HG03469 (cell line): ENCODE measurements around the gene CIITA.
"Not testable (repeated sequence)": the region's sequence is repeated elsewhere in the genome, so short reads cannot be mapped to it uniquely, and the experiment has no call there.

Source experiments
- ATAC-seq: cut with Tn5 transposase; IDR thresholded peaks from one replicate; pipeline ENCODE4 v1.9.1; 2021; ENCODE audit warnings: mild to moderate bottlenecking, moderate library complexity, moderate number of reproducible peaks; ENCODE audit not compliant: unreplicated experiment

CIITA gene

GRCh38 chr16:10876799-10877341, at the start of gene CIITA:
TSS of gene CIITA (plus strand) at chr16:10877202. CDS start at chr16:10877331, 129 bp downstream.
- peak; percentile 48 for ATAC-seq

- no peak for ATAC-seq
Measured at GRCh38 chr16:10827691-10828341, 49.2 kb upstream of the CIITA start.

GRCh38 chr16:10828851-10829366, 48.1 kb upstream of the CIITA start:
- no peak for ATAC-seq

- ATAC-seq: not testable (repeated sequence)
Measured at GRCh38 chr16:10829390-10830098, 47.5 kb upstream of the CIITA start.

- not testable (repeated sequence) for ATAC-seq
Measured at GRCh38 chr16:10830240-10830639, 46.8 kb upstream of the CIITA start.

- ATAC-seq: no peak
Measured at GRCh38 chr16:10831894-10832886, 44.8 kb upstream of the CIITA start.

- ATAC-seq: no peak
Measured at GRCh38 chr16:10833271-10833670, 43.7 kb upstream of the CIITA start.

GRCh38 chr16:10834130-10834529, 42.9 kb upstream of the CIITA start:
- no peak for ATAC-seq

- no peak for ATAC-seq
Measured at GRCh38 chr16:10834766-10835165, 42.2 kb upstream of the CIITA start.

GRCh38 chr16:10835281-10835931, 41.6 kb upstream of the CIITA start:
- ATAC-seq: no peak

GRCh38 chr16:10836174-10836853, 40.7 kb upstream of the CIITA start:
- no peak for ATAC-seq

GRCh38 chr16:10838621-10839278, 38.3 kb upstream of the CIITA start:
- ATAC-seq: no peak

- no peak for ATAC-seq
Measured at GRCh38 chr16:10839279-10839666, 37.7 kb upstream of the CIITA start.

GRCh38 chr16:10840703-10841102, 36.3 kb upstream of the CIITA start:
- ATAC-seq: no peak

GRCh38 chr16:10846213-10846998, 30.6 kb upstream of the CIITA start:
- no peak for ATAC-seq

- ATAC-seq: no peak
Measured at GRCh38 chr16:10847176-10847575, 29.8 kb upstream of the CIITA start.

- no peak for ATAC-seq
Measured at GRCh38 chr16:10849736-10850477, 27.1 kb upstream of the CIITA start.

- no peak for ATAC-seq
Measured at GRCh38 chr16:10850478-10850850, 26.5 kb upstream of the CIITA start.
